Uterus (tissue), 2 donors: ENCODE data around the gene SIVA1.

Source experiments
- CTCF ChIP-seq, 4 experiments: fragments of 200-600 bp in 2 of 4; fragments of 450-650 bp in 2 of 4; sonication (generic) in 2 of 4; IDR thresholded peaks; one replicate each; pipeline ENCODE4 v1.5.1; 2016 to 2019; ENCODE audit warnings: antibody characterized with exemption in 4 of 4, mild to moderate bottlenecking in 2 of 4, moderate library complexity in 1 of 4
- POLR2A ChIP-seq, 2 donors: fragments of 450-650 bp; IDR thresholded peaks; one replicate each; pipeline ENCODE4 v1.6.1; 2016; ENCODE audit warnings: antibody characterized with exemption in 2 of 2, mild to moderate bottlenecking in 1 of 2, moderate library complexity in 1 of 2

- TF ChIP-seq POLR2A (IDR thresholded peaks at IDR 0.05), result no peak
- TF ChIP-seq CTCF (IDR thresholded peaks at IDR 0.05), result no peak
These were observed 12.6 kb downstream of the SIVA1 start for GRCh38 chr14:104765517-104765916.
